ENCODE results near the gene SGMS2.

DNA sequence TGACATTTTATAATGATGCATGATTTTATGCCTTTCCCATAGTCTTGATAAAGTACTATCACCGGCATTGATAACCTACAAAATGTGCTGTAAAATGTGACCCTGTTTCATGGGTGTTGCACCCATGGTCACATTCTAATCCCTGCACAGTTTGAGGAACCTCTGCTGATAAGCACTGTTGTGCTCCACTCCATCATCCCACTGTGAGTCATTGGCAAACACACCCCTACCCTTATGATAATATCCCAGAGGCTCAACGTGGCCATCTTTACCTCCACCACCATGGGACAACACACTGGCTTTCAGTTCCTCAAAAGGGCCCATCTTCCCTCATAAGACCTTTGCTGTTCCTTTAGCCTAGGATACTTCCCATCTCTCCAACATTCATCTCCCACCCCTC is 32.0 kb upstream of the SGMS2 start:
- TF ChIP-seq CTCF (IDR thresholded peaks at IDR 0.05; ENCODE audit: low read length) (no peak), EZH2 (optimal IDR thresholded peaks at IDR 0.05; ENCODE audit: low read depth, low read length) (no peak), EZH2phosphoT487 (IDR thresholded peaks at IDR 0.05; ENCODE audit: low read length) (no peak)
